ENCODE measurements around the gene HDHD5. TPM values are rescaled to one million over a fixed set of nuclear protein-coding genes. Genes with fewer than 3 reads are reported as not detected.
A peak's percentile ranks its signal among the peaks of the same experiment; 100 is the strongest.

HDHD5 gene
- total RNA-seq, 1 donor from 2014 or later: 39.7 TPM

DNA sequence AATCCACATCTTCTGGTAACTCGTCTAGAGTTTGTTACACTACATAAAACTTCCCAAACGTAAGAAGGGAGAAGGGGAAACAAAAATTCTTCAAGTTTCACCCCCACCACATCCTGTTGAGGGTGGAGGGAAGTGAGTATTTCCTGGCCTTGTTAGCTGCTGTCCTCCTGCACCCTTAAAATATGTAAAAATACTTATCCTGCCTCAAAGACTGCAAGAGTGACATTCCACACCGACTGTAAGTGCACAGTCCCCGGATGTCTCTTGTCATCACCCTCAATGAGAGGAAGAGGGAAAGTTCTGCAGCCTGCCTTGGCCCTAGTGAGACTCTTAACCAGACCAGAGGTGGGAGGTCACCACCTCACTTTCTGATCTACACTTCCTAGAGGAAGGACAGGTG lies 41.2 kb downstream of the HDHD5 start:
- no peak overlapping the region for H3K4me3 ChIP-seq

DNA sequence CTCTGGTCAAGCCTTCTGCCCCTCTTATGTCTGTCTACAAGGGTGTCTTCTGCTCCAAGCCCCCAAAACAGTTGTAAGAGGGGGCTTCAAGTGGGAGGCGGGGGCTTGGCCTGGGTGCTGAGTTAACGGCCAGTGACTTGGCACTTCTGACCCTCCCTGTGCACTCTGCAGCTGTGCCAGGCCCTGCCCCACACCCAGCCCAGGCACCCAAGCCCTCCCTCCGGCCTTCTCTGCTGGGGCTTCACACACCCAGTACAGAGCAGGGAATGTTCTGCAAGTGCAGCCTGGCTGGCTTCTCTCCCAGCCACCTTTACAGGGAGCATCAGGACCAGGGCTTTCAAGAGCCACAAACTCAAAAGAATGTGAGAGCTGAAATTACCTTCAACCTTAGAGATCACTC lies 41.7 kb downstream of the HDHD5 start:
- Histone ChIP-seq H3K36me3 (no peaks in the 10 kb centered on the region), H3K9me3 (ENCODE audit: low read depth) (no peaks in the 10 kb centered on the region), H3K79me2 (ENCODE audit: low read depth) (no peaks in the 10 kb centered on the region), H2AFZ (replicated peaks) (no peak overlapping the region), H3F3A (ENCODE audit: low read depth) (peaks cover 47% of the 10 kb centered on the region), H3K4me3 (no peak overlapping the region), H3K27me3 (peaks cover 10% of the 10 kb centered on the region), H4K20me1 (ENCODE audit: low read depth) (peaks cover 38% of the 10 kb centered on the region), H3K4me2 (peak overlapping the region; percentile 66), H3K9ac (no peak overlapping the region), H3K4me1 (peaks cover 31% of the 10 kb centered on the region), H3K27ac (peak overlapping the region; percentile 69)
- Mint-ChIP-seq H3K27me3 (ENCODE audit: insufficient read depth, low read depth) (peaks cover 17% of the 10 kb centered on the region), H3K4me3 (no peak overlapping the region), H3K27ac (no peak overlapping the region), H3K36me3 (peaks cover 5% of the 10 kb centered on the region), H3K4me1 (peaks cover 32% of the 10 kb centered on the region), H3K9me3 (peaks cover 4% of the 10 kb centered on the region)
- no peak for DNase-seq (ENCODE audit: low spot score)
- TF ChIP-seq EZH2phosphoT487 (IDR thresholded peaks at IDR 0.05) (no peak), EZH2 (IDR thresholded peaks at IDR 0.05) (no peak)
- TF ChIP-seq, protein P1, sequence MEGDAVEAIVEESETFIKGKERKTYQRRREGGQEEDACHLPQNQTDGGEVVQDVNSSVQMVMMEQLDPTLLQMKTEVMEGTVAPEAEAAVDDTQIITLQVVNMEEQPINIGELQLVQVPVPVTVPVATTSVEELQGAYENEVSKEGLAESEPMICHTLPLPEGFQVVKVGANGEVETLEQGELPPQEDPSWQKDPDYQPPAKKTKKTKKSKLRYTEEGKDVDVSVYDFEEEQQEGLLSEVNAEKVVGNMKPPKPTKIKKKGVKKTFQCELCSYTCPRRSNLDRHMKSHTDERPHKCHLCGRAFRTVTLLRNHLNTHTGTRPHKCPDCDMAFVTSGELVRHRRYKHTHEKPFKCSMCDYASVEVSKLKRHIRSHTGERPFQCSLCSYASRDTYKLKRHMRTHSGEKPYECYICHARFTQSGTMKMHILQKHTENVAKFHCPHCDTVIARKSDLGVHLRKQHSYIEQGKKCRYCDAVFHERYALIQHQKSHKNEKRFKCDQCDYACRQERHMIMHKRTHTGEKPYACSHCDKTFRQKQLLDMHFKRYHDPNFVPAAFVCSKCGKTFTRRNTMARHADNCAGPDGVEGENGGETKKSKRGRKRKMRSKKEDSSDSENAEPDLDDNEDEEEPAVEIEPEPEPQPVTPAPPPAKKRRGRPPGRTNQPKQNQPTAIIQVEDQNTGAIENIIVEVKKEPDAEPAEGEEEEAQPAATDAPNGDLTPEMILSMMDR (IDR thresholded peaks at IDR 0.05): no peak

More for the DNA sequence above, 41.2 kb downstream of the HDHD5 start:
- Histone ChIP-seq H3F3A (ENCODE audit: low read depth) (peaks cover 47% of the 10 kb centered on the region), H3K36me3 (no peaks in the 10 kb centered on the region), H3K4me2 (peak overlapping the region; percentile 66), H3K9me3 (ENCODE audit: low read depth) (no peaks in the 10 kb centered on the region), H3K79me2 (ENCODE audit: low read depth) (no peaks in the 10 kb centered on the region), H3K9ac (no peak overlapping the region), H3K4me1 (peaks cover 31% of the 10 kb centered on the region), H2AFZ (replicated peaks) (no peak overlapping the region), H4K20me1 (ENCODE audit: low read depth) (peaks cover 38% of the 10 kb centered on the region), H3K27me3 (peaks cover 10% of the 10 kb centered on the region), H3K27ac (no peak overlapping the region)
- no peak for TF ChIP-seq EZH2phosphoT487 (IDR thresholded peaks at IDR 0.05)
- TF ChIP-seq, protein P1 (IDR thresholded peaks at IDR 0.05): no peak
- TF ChIP-seq EZH2 (IDR thresholded peaks at IDR 0.05): no peak
- peak overlapping the region; percentile 41 for H3K4me3 Mint-ChIP-seq
- peaks cover 4% of the 10 kb centered on the region for H3K9me3 Mint-ChIP-seq
- peaks cover 29% of the 10 kb centered on the region for H3K4me1 Mint-ChIP-seq
- no peak overlapping the region for H3K27ac Mint-ChIP-seq
- no peak for DNase-seq (ENCODE audit: low spot score)
- H3K27me3 Mint-ChIP-seq (ENCODE audit: insufficient read depth, low read depth): peaks cover 19% of the 10 kb centered on the region
- peaks cover 5% of the 10 kb centered on the region for H3K36me3 Mint-ChIP-seq

DNA sequence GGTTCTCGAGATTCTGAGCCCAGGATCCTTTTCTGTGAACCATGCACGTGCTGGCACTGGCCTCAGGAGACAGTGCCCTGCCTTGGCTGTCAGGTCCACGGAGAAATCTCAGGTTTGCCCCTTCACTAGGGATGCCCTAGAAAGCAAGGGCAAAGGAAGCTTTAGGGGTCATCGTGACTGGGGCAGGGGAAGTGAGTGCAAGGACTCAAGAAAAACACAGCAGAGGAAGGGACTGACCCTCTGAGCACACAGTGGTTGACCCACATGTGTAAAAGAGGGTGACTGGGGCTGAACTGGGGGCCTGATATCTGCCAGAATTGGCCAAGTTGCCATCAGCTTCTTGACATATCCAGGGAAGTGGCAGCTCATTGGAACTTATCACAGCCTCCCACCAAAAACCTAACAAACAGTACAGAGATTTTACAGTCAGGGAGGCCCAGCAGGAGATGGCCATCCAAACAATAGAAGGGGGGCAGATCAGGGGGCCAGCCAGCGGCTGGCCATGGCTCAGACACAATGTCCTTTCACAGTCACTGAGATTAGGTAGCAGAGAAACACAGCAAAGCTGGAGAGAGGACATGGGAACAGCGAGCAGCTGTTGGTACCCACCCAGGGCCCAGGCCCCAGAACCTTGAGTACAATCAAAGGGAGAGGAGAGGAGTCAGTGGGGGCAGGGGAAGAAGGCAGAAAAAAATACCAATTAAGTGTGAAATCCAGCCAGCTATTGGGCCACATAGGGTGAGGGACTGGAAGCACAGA lies 42.3 kb downstream of the HDHD5 start:
- H3K4me3 Mint-ChIP-seq: peak overlapping the region; percentile 23

More for the DNA sequence above, 42.3 kb downstream of the HDHD5 start:
- peaks cover 38% of the 10 kb centered on the region for H4K20me1 ChIP-seq (ENCODE audit: low read depth)
- H3K36me3 ChIP-seq: no peaks in the 10 kb centered on the region
- H3K79me2 ChIP-seq (ENCODE audit: low read depth): no peaks in the 10 kb centered on the region
- H3K4me2 ChIP-seq: peak overlapping the region; percentile 66
- DNase-seq (ENCODE audit: low spot score): peak; percentile 66
- peaks cover 10% of the 10 kb centered on the region for H3K27me3 ChIP-seq
- Mint-ChIP-seq H3K27me3 (ENCODE audit: insufficient read depth, low read depth) (peaks cover 14% of the 10 kb centered on the region), H3K36me3 (peaks cover 5% of the 10 kb centered on the region), H3K4me1 (peaks cover 29% of the 10 kb centered on the region), H3K9me3 (peaks cover 4% of the 10 kb centered on the region), H3K27ac (no peak overlapping the region)
- TF ChIP-seq EZH2phosphoT487 (IDR thresholded peaks at IDR 0.05): no peak
- TF ChIP-seq EZH2 (IDR thresholded peaks at IDR 0.05): no peak
- TF ChIP-seq, protein P1 (IDR thresholded peaks at IDR 0.05): no peak
- H3K9ac ChIP-seq: no peak overlapping the region
- H3K4me3 ChIP-seq: peak overlapping the region; percentile 2
- peaks cover 40% of the 10 kb centered on the region for H3F3A ChIP-seq (ENCODE audit: low read depth)
- H3K4me1 ChIP-seq: peaks cover 25% of the 10 kb centered on the region
- peak overlapping the region; percentile 69 for H3K27ac ChIP-seq
- H2AFZ ChIP-seq (replicated peaks): no peak overlapping the region
- H3K9me3 ChIP-seq (ENCODE audit: low read depth): no peaks in the 10 kb centered on the region

Data from neural progenitor cell (in vitro differentiated cells).